Fibroblast of lung (primary cell): Measurements from ENCODE around the gene ESRRB. TPM values are rescaled to one million over a fixed set of nuclear protein-coding genes. Genes with fewer than 3 reads are reported as not detected.
A peak's percentile ranks its signal among the peaks of the same experiment; 100 is the strongest.

Experiments used
- DNase-seq, 2 donors: peaks; one replicate each; pipeline versions ENCODE4 v3.0.0 to v3.0.0-alpha.2; 2010; ENCODE audit warnings: low read depth in 2 of 2
- H2AFZ ChIP-seq: 2 replicates; pipeline ENCODE4 v1.5.1; 2012; ENCODE audit warnings: low read length, control low read depth, inconsistent platforms
- H3K27ac ChIP-seq: 2 replicates; pipeline ENCODE4 v1.5.1; 2011; ENCODE audit warnings: low read length, control low read depth; ENCODE audit not compliant: insufficient read depth
- H3K27me3 ChIP-seq: 2 replicates; pipeline ENCODE4 v1.5.1; 2011; ENCODE audit warnings: mild to moderate bottlenecking, low read length; ENCODE audit not compliant: control insufficient read depth, insufficient read depth
- H3K36me3 ChIP-seq: 2 replicates; pipeline ENCODE4 v1.5.1; 2011; ENCODE audit warnings: low read length; ENCODE audit not compliant: control insufficient read depth, insufficient read depth
- H3K4me1 ChIP-seq: 2 replicates; pipeline ENCODE4 v1.5.1; 2011; ENCODE audit warnings: low read length; ENCODE audit not compliant: control insufficient read depth, insufficient read depth; ENCODE audit errors: extremely low read depth
- H3K4me2 ChIP-seq: 2 replicates; pipeline ENCODE4 v1.5.1; 2011; ENCODE audit warnings: low read length, control low read depth; ENCODE audit not compliant: insufficient read depth; ENCODE audit errors: extremely low read depth
- H3K4me3 ChIP-seq, 4 experiments: fragments of 200-600 bp in 1 of 4; sonication (generic) in 1 of 4; replicated peaks in 1 of 4; 2 replicates each; pipeline ENCODE4 v1.5.1; 2011 to 2016; ENCODE audit warnings: low read length in 4 of 4, low read depth in 3 of 4, mild to moderate bottlenecking in 3 of 4, control low read depth in 2 of 4, inconsistent platforms in 1 of 4, mixed read lengths in 1 of 4; ENCODE audit not compliant: insufficient read depth in 1 of 4; ENCODE audit errors: control extremely low read depth in 1 of 4
- H3K79me2 ChIP-seq: 2 replicates; pipeline ENCODE4 v1.5.1; 2012; ENCODE audit warnings: mild to moderate bottlenecking, low read length, inconsistent platforms; ENCODE audit not compliant: control insufficient read depth, insufficient read depth
- H3K9ac ChIP-seq: 2 replicates; pipeline ENCODE4 v1.5.1; 2011; ENCODE audit warnings: mild to moderate bottlenecking, low read length, control low read depth; ENCODE audit not compliant: insufficient read depth
- H3K9me3 ChIP-seq: 2 replicates; pipeline ENCODE4 v1.5.1; 2012; ENCODE audit warnings: low read depth, low read length; ENCODE audit not compliant: control insufficient read depth, insufficient read depth
- H4K20me1 ChIP-seq: 2 replicates; pipeline ENCODE4 v1.5.1; 2011; ENCODE audit warnings: low read length; ENCODE audit not compliant: control insufficient read depth, insufficient read depth; ENCODE audit errors: extremely low read depth
- CTCF ChIP-seq, 2 donors: IDR thresholded peaks in 1 of 2; conservative IDR thresholded peaks in 1 of 2; 1 replicate in 1 of 2; 2 replicates in 1 of 2; pipeline ENCODE4 v1.5.1; 2011 to 2012; ENCODE audit warnings: low read length in 2 of 2, control low read depth in 1 of 2, inconsistent platforms in 1 of 2, low read depth in 1 of 2, mild to moderate bottlenecking in 1 of 2
- EZH2 ChIP-seq: IDR thresholded peaks from 2 replicates; pipeline ENCODE4 v1.5.1; 2012; ENCODE audit warnings: low read length, control low read depth, mild to moderate bottlenecking; ENCODE audit errors: missing control alignments
- polyA plus RNA-seq, 2 donors: library from polyadenylated mRNA; depleted of rRNA in 1 of 2; stranded (reverse) in 1 of 2; unstranded in 1 of 2; fragments of >200 nt; gene quantifications; 2 replicates each; pipeline ENCODE4 v1.2.1, GENCODE V29; 2011 to 2012; ENCODE audit warnings: missing spikeins in 1 of 2
- total RNA-seq: library from RNA; depleted of rRNA; stranded (reverse); fragments of >200 nt; gene quantifications from 2 replicates; pipeline ENCODE4 v1.2.1, GENCODE V29; 2014

Gene ESRRB
- total and polyA plus RNA-seq, 2 donors (not counting 1 experiment from before 2014, with no cell fraction given): not detected

DNA sequence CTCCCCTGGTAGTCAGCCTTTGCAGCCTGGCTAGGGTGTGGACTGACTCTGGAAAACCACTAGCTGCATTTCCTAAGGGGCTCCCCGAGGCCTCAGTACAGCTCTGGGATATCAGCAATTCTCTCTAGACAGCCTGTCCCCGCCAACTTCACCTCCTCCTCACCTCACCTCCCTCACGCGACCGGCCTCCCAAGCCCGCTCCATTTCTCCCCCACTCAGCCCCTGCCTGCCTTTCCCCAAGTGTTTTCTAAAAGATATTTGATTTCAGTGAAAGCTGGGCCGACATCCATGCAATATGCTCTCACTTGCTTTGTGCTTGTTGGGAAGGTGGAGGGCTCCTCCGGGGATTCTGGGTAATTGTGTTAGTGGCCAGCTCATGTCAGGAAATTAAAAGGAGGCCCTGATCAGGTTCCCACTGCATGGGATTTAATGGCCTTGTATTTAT is 91.8 kb downstream of the ESRRB start:
- Histone ChIP-seq H3K4me1 (no peaks in the 10 kb centered on the region), H3K36me3 (no peaks in the 10 kb centered on the region), H3K4me3 (no peak overlapping the region), H2AFZ (no peak overlapping the region), H4K20me1 (no peaks in the 10 kb centered on the region), H3K27ac (no peak overlapping the region), H3K9me3 (no peaks in the 10 kb centered on the region), H3K9ac (no peak overlapping the region), H3K27me3 (peaks cover 4% of the 10 kb centered on the region), H3K79me2 (no peaks in the 10 kb centered on the region), H3K4me2 (no peak overlapping the region)
- DNase-seq: no peak
- no peak for TF ChIP-seq CTCF (conservative IDR thresholded peaks at IDR 0.05 in 1 of 2, IDR thresholded peaks at IDR 0.05 in 1 of 2; ENCODE audit: low read depth in 1 of 2, low read length in 2 of 2)
- no peak for TF ChIP-seq EZH2

DNA sequence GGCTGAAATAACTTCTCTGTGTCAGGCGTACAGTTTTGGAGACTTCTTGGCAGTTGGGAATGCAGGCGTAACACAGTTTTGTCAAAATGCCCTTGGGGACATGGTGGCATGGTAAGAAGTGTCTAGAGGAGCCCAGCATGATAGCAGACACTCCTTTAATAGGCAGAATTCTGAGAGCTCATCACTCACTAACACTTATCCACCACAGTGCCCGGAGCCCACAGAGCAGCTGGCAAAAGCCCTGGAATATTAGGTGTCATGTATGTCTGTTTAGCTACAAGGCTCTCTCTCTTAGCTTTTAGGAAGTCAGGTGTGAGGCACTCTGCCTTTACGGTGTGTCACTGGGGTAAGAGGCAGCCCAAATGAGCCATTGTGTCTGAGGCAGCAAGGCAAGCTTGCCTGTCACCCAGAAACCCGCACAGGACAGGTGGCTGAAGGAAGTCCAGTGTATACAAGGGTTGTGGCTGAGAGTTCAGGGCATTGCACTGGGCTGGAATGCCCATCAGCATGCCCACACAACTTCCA is 96.3 kb downstream of the ESRRB start:
- H3K79me2 ChIP-seq: no peaks in the 10 kb centered on the region
- no peaks in the 10 kb centered on the region for H4K20me1 ChIP-seq
- H3K4me1 ChIP-seq: no peaks in the 10 kb centered on the region
- no peak overlapping the region for H2AFZ ChIP-seq
- DNase-seq: no peak
- peaks cover 4% of the 10 kb centered on the region for H3K27me3 ChIP-seq
- H3K36me3 ChIP-seq: no peaks in the 10 kb centered on the region
- no peaks in the 10 kb centered on the region for H3K9me3 ChIP-seq
- TF ChIP-seq CTCF (conservative IDR thresholded peaks at IDR 0.05 in 1 of 2, IDR thresholded peaks at IDR 0.05 in 1 of 2; ENCODE audit: low read depth in 1 of 2, low read length in 2 of 2) (no peak), EZH2 (no peak)
- no peak overlapping the region for H3K4me2 ChIP-seq
- no peak overlapping the region for H3K4me3 ChIP-seq
- no peak overlapping the region for H3K9ac ChIP-seq
- H3K27ac ChIP-seq: no peak overlapping the region

- no peaks in the 10 kb centered on the region for H4K20me1 ChIP-seq
- H3K27ac ChIP-seq: no peak overlapping the region
- H3K4me1 ChIP-seq: no peaks in the 10 kb centered on the region
- no peaks in the 10 kb centered on the region for H3K79me2 ChIP-seq
- H3K27me3 ChIP-seq: peaks cover 4% of the 10 kb centered on the region
- no peak overlapping the region for H3K9ac ChIP-seq
- no peak overlapping the region for H3K4me2 ChIP-seq
- no peaks in the 10 kb centered on the region for H3K9me3 ChIP-seq
- no peaks in the 10 kb centered on the region for H3K36me3 ChIP-seq
- H2AFZ ChIP-seq: no peak overlapping the region
- no peak overlapping the region for H3K4me3 ChIP-seq
- TF ChIP-seq CTCF (conservative IDR thresholded peaks at IDR 0.05 in 1 of 2, IDR thresholded peaks at IDR 0.05 in 1 of 2; ENCODE audit: low read depth in 1 of 2, low read length in 2 of 2) (no peak), EZH2 (no peak)
- DNase-seq: peak in 1 of 2 donors; percentile 10
Observed at GRCh38 chr14:76473481-76474263, 97.7 kb downstream of the ESRRB start.
